Activated CD8-positive, alpha-beta T cell treated with anti-CD3 and anti-CD28 coated beads for 36 hours (primary cell): ENCODE data around the gene ANKS1B. TPM values are rescaled to one million over a fixed set of nuclear protein-coding genes. Genes with fewer than 3 reads are reported as not detected.

ENCODE experiments used
- ATAC-seq: fragments of 200-7000 bp; cut with Tn5 transposase; one replicate; pipeline ENCODE4 v1.10.0; 2021; ENCODE audit warnings: mild to moderate bottlenecking, moderate library complexity
- CTCF ChIA-PET: fragments of 350-600 bp; sonication (Branson Sonifier 250); formaldehyde crosslinking; loops from one replicate; lab custom pipeline; 2021; ENCODE audit warnings: antibody characterized with exemption; lab: Charles Lee
- POLR2A ChIA-PET: fragments of 350-600 bp; sonication (Branson Sonifier 250); formaldehyde crosslinking; loops from one replicate; lab custom pipeline; 2021; ENCODE audit warnings: antibody characterized with exemption; lab: Charles Lee
- DNase-seq: peaks from one replicate; pipeline ENCODE4 v3.0.0-alpha.2; 2020
- H3K27ac Mint-ChIP-seq: one replicate; pipeline ENCODE4 v1.8.0; 2021; ENCODE audit warnings: mild to moderate bottlenecking, mixed read lengths
- H3K27me3 Mint-ChIP-seq: one replicate; pipeline ENCODE4 v1.8.0; 2021; ENCODE audit warnings: mixed read lengths
- H3K36me3 Mint-ChIP-seq: one replicate; pipeline ENCODE4 v1.8.0; 2021; ENCODE audit warnings: low read depth, mixed read lengths
- H3K4me1 Mint-ChIP-seq: one replicate; pipeline ENCODE4 v1.8.0; 2021; ENCODE audit warnings: low read depth, mixed read lengths
- H3K4me3 Mint-ChIP-seq: one replicate; pipeline ENCODE4 v1.8.0; 2021; ENCODE audit warnings: mild to moderate bottlenecking, moderate library complexity, mixed read lengths
- H3K9me3 Mint-ChIP-seq: one replicate; pipeline ENCODE4 v1.8.0; 2021; ENCODE audit warnings: mixed read lengths
- CTCF ChIP-seq: fragments of 200-600 bp; IDR thresholded peaks from one replicate; pipeline ENCODE4 v1.8.0; 2022; ENCODE audit warnings: antibody characterized with exemption, mild to moderate bottlenecking
- intact Hi-C: fragments of 100-400 bp; cut with micrococcal nuclease; formaldehyde crosslinking; loops from one replicate; pipeline ENCODE4 v1.10.0; 2022
- total RNA-seq, 2 experiments: library from RNA; stranded (reverse); gene quantifications; one replicate each; pipeline ENCODE4 v1.2.3, GENCODE V29; 2021

The ANKS1B gene
- total RNA-seq, 2 experiments from 2014 or later: 0.54 TPM; not detected in 1

DNA sequence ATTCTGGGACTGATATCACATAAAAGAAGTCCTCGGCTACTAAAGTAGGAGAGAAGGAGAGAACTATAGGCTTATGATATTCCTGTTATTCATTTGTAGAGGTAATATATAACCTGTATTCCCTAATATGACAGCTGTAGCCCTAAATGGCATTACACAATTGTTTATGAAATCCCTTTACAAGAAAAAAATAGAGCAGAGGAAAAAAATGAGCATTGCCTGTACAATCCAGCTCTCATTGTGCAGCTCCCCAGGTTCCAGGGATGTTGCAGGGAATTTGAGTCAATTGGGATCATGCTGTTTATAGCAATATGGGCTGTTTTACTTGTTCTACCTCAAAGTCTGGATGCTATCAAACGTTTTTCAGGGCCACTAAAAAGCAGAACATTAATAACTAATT lies 1166.5 kb downstream of the ANKS1B start:
- POLR2A ChIA-PET: no interaction called here
- intact Hi-C loops: no loop called here
- CTCF ChIA-PET: no interaction called here
- DNase-seq: no peak
- Mint-ChIP-seq H3K27me3 (peaks cover 24% of the 10 kb centered on the region), H3K4me3 (no peak overlapping the region), H3K36me3 (no peaks in the 10 kb centered on the region), H3K4me1 (no peaks in the 10 kb centered on the region), H3K27ac (no peak overlapping the region), H3K9me3 (no peaks in the 10 kb centered on the region)
- no peak for ATAC-seq
- no peak for TF ChIP-seq CTCF

- ATAC-seq: no peak
- intact Hi-C loops: no loop called here
- Mint-ChIP-seq H3K9me3 (no peaks in the 10 kb centered on the region), H3K27me3 (peaks cover 24% of the 10 kb centered on the region), H3K27ac (no peak overlapping the region), H3K4me1 (no peaks in the 10 kb centered on the region), H3K36me3 (no peaks in the 10 kb centered on the region), H3K4me3 (no peak overlapping the region)
- DNase-seq: no peak
- TF ChIP-seq CTCF: no peak
- POLR2A ChIA-PET: no interaction called here
- CTCF ChIA-PET: no interaction called here
Observed at GRCh38 chr12:98817742-98818141, 1167.0 kb downstream of the ANKS1B start.

- Mint-ChIP-seq H3K27ac (no peak overlapping the region), H3K9me3 (no peaks in the 10 kb centered on the region), H3K4me3 (no peak overlapping the region), H3K4me1 (no peaks in the 10 kb centered on the region), H3K27me3 (peaks cover 24% of the 10 kb centered on the region), H3K36me3 (no peaks in the 10 kb centered on the region)
- ChIA-PET CTCF (no interaction called here), POLR2A (no interaction called here)
- DNase-seq: no peak
- no peak for TF ChIP-seq CTCF
- ATAC-seq: no peak
- intact Hi-C loops: no loop called here
Observed at GRCh38 chr12:98816720-98817119, 1168.0 kb downstream of the ANKS1B start.

GRCh38 chr12:98814254-98814653 lies 1170.5 kb downstream of the ANKS1B start:
- CTCF ChIA-PET: interaction anchor here (0.8 kb wide), 1 partner anchor 11 kb away, joined by 5 read pairs; no protein-coding TSS in a partner anchor
- no peaks in the 10 kb centered on the region for H3K36me3 Mint-ChIP-seq
- TF ChIP-seq CTCF: no peak
- intact Hi-C loops: no loop called here
- ATAC-seq (no peak), DNase-seq (no peak)
- H3K27me3 Mint-ChIP-seq: peaks cover 21% of the 10 kb centered on the region
- H3K27ac Mint-ChIP-seq: no peak overlapping the region
- no peaks in the 10 kb centered on the region for H3K4me1 Mint-ChIP-seq
- H3K4me3 Mint-ChIP-seq: no peak overlapping the region
- POLR2A ChIA-PET: no interaction called here
- no peaks in the 10 kb centered on the region for H3K9me3 Mint-ChIP-seq

- CTCF ChIA-PET: no interaction called here
- POLR2A ChIA-PET: no interaction called here
- H3K36me3 Mint-ChIP-seq: no peaks in the 10 kb centered on the region
- TF ChIP-seq CTCF: no peak
- DNase-seq: no peak
- H3K27ac Mint-ChIP-seq: no peak overlapping the region
- H3K4me1 Mint-ChIP-seq: no peaks in the 10 kb centered on the region
- ATAC-seq: no peak
- peaks cover 12% of the 10 kb centered on the region for H3K27me3 Mint-ChIP-seq
- no peaks in the 10 kb centered on the region for H3K9me3 Mint-ChIP-seq
- no peak overlapping the region for H3K4me3 Mint-ChIP-seq
- intact Hi-C loops: no loop called here
Observed at GRCh38 chr12:98812225-98812624, 1172.5 kb downstream of the ANKS1B start.
